Measurements from ENCODE around the gene SIX3. TPM values are rescaled to one million over a fixed set of nuclear protein-coding genes. Genes with fewer than 3 reads are reported as not detected.

The SIX3 gene
- total and polyA plus RNA-seq, 2 of the 4 experiments (the other 2 are of a cell fraction): not detected

DNA sequence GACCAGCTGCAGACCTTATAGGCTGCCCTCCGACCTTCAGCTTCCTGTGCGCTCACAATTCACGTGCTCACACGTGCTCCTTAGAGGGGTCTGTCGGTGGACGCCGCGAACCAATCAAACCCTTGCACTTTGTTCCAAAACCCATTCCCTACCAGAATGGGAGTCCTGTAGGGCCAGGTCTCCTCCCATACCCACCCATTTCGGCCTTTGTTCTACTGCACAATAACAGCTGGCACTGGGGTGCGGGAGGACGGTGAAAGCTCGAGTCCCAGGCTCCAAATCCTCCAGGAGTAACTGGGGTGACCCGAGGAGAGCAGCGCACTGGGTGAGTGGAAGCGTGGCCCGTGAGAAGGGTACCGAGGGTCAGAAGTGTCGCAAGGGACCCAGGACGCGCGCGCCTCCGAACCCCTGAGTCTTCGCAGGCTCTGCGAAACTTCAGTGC is 13.0 kb downstream of the SIX3 start:
- Histone ChIP-seq H4K91ac (ENCODE audit: insufficient read depth, low read depth, low read length) (no peak overlapping the region), H3K4me3 (ENCODE audit: insufficient read depth, low read depth, low read length) (no peak overlapping the region), H2BK5ac (ENCODE audit: low read depth, low read length, poor library complexity, severe bottlenecking) (no peak overlapping the region), H3K14ac (replicated peaks; ENCODE audit: low read depth, low read length) (no peak overlapping the region), H3K9me1 (ENCODE audit: insufficient read depth, low read length) (peaks cover 6% of the 10 kb centered on the region; the same call in 1 of the 2 replicates), H2AK9ac (replicated peaks; ENCODE audit: low read depth, low read length, poor library complexity) (no peak overlapping the region), H3K56ac (ENCODE audit: extremely low read depth, insufficient read depth, low read length) (no peak overlapping the region), H3K4ac (ENCODE audit: low read depth, low read length) (no peak overlapping the region), H3K4me2 (ENCODE audit: low read depth, low read length) (no peak overlapping the region), H4K5ac (ENCODE audit: low read depth, low read length) (no peak overlapping the region), H3K27me3 (ENCODE audit: control insufficient read depth, insufficient read depth, low read length) (peaks cover 65% of the 10 kb centered on the region), H2BK120ac (ENCODE audit: low read depth, low read length) (no peak overlapping the region), H3K23ac (ENCODE audit: low read depth, low read length) (no peak overlapping the region), H3K4me1 (ENCODE audit: control insufficient read depth, insufficient read depth, low read length) (no peaks in the 10 kb centered on the region), H4K8ac (ENCODE audit: low read depth in 2 of 2, low read length in 2 of 2) (no peak overlapping the region), H2AK5ac (ENCODE audit: low read depth, low read length) (no peak overlapping the region), H2AFZ (replicated peaks; ENCODE audit: low read length, poor library complexity) (no peak overlapping the region), H3K9me3 (ENCODE audit: control insufficient read depth, insufficient read depth, low read length) (no peaks in the 10 kb centered on the region), H3K18ac (ENCODE audit: low read depth, low read length) (no peak overlapping the region), H2BK20ac (ENCODE audit: low read depth, low read length) (no peak overlapping the region), H3K79me1 (ENCODE audit: low read depth in 1 of 2, low read length in 2 of 2) (no peaks in the 10 kb centered on the region), H3K36me3 (ENCODE audit: control insufficient read depth, insufficient read depth, low read length) (no peaks in the 10 kb centered on the region), H3K27ac (ENCODE audit: insufficient read depth, low read length) (no peak overlapping the region), H2BK15ac (ENCODE audit: low read depth, low read length) (no peak overlapping the region), H4K20me1 (ENCODE audit: insufficient read depth, low read length) (peaks cover 5% of the 10 kb centered on the region), H3K9ac (ENCODE audit: low read depth, low read length) (no peak overlapping the region)
- dilution Hi-C loops (cut with HindIII; ENCODE audit: low sequenced_read_pairs, unreplicated experiment) (no loop called here), in situ Hi-C loops (cut with MboI; ENCODE audit: low sequenced_read_pairs) (loop anchor here (10.0 to 25.0 kb wide), 2 partner anchors 467 to 560 kb away; no protein-coding TSS in a partner anchor), intact Hi-C loops (cut with micrococcal nuclease) (loop anchor here (10.0 kb wide), 1 partner anchor 660 kb away; no protein-coding TSS in a partner anchor)
- BruUV-seq (replicated peaks): no TSS peak
- ATAC-seq (ENCODE audit: low read depth) (no peak), DNase-seq (no peak)
- ChIA-PET POLR2A (ENCODE audit: unreplicated experiment) (no interaction called here), CTCF (interaction anchor here (0.8 to 2.2 kb wide), 4 partner anchors 339 to 540 kb away, joined by 3 to 21 read pairs (median 4); no protein-coding TSS in a partner anchor)
- TF ChIP-seq SMC3 (IDR thresholded peaks at IDR 0.05; ENCODE audit: low read depth, low read length) (no peak), MAZ (IDR thresholded peaks at IDR 0.05; ENCODE audit: borderline replicate concordance, low read depth, low read length) (no peak), NFE2L2 (IDR thresholded peaks at IDR 0.05; ENCODE audit: low read depth, low read length) (no peak), BHLHE40 (IDR thresholded peaks at IDR 0.05; ENCODE audit: low read depth, low read length) (no peak), RAD21 (IDR thresholded peaks at IDR 0.05; ENCODE audit: low read length) (no peak), MXI1 (IDR thresholded peaks at IDR 0.05; ENCODE audit: borderline replicate concordance, low read depth, low read length) (no peak), POLR2A (IDR thresholded peaks at IDR 0.05; ENCODE audit: low read depth, low read length) (no peak)
- TF ChIP-seq, protein P1, sequence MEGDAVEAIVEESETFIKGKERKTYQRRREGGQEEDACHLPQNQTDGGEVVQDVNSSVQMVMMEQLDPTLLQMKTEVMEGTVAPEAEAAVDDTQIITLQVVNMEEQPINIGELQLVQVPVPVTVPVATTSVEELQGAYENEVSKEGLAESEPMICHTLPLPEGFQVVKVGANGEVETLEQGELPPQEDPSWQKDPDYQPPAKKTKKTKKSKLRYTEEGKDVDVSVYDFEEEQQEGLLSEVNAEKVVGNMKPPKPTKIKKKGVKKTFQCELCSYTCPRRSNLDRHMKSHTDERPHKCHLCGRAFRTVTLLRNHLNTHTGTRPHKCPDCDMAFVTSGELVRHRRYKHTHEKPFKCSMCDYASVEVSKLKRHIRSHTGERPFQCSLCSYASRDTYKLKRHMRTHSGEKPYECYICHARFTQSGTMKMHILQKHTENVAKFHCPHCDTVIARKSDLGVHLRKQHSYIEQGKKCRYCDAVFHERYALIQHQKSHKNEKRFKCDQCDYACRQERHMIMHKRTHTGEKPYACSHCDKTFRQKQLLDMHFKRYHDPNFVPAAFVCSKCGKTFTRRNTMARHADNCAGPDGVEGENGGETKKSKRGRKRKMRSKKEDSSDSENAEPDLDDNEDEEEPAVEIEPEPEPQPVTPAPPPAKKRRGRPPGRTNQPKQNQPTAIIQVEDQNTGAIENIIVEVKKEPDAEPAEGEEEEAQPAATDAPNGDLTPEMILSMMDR (conservative IDR thresholded peaks at IDR 0.05; ENCODE audit: low read depth, low read length): no peak
- TF ChIP-seq, protein P2, sequence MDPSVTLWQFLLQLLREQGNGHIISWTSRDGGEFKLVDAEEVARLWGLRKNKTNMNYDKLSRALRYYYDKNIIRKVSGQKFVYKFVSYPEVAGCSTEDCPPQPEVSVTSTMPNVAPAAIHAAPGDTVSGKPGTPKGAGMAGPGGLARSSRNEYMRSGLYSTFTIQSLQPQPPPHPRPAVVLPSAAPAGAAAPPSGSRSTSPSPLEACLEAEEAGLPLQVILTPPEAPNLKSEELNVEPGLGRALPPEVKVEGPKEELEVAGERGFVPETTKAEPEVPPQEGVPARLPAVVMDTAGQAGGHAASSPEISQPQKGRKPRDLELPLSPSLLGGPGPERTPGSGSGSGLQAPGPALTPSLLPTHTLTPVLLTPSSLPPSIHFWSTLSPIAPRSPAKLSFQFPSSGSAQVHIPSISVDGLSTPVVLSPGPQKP (IDR thresholded peaks at IDR 0.05; ENCODE audit: borderline replicate concordance, low read depth, low read length): no peak
- TF ChIP-seq, protein P3, sequence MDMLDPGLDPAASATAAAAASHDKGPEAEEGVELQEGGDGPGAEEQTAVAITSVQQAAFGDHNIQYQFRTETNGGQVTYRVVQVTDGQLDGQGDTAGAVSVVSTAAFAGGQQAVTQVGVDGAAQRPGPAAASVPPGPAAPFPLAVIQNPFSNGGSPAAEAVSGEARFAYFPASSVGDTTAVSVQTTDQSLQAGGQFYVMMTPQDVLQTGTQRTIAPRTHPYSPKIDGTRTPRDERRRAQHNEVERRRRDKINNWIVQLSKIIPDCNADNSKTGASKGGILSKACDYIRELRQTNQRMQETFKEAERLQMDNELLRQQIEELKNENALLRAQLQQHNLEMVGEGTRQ (IDR thresholded peaks at IDR 0.05; ENCODE audit: low read depth, low read length): no peak
- 6% methylated on average over 14 of the region's 25 CpGs; no CpG with 5 or more reads in 1 of the 2 experiments for WGBS, 2 experiments (ENCODE audit: extremely low coverage in 2 of 2, insufficient read length in 1 of 2)
